Cardiac fibroblast (primary cell): ENCODE data around the gene MTHFD1.

ENCODE experiments used
- DNase-seq, 2 donors: peaks; one replicate each; pipeline versions ENCODE4 v3.0.0 to v3.0.0-alpha.2; 2010; ENCODE audit warnings: low read depth in 2 of 2
- H3K4me3 ChIP-seq, 2 donors: replicated peaks in 1 of 2; 1 replicate in 1 of 2; 2 replicates in 1 of 2; pipeline ENCODE4 v1.5.1; 2011; ENCODE audit warnings: low read depth in 2 of 2, low read length in 2 of 2, mild to moderate bottlenecking in 2 of 2, moderate library complexity in 1 of 2
- CTCF ChIP-seq: IDR thresholded peaks from one replicate; pipeline ENCODE4 v1.5.1; 2011; ENCODE audit warnings: low read depth, mild to moderate bottlenecking, low read length, inconsistent platforms

The MTHFD1 gene

GRCh38 chr14:64438181-64438841, 50.2 kb downstream of the MTHFD1 start:
- TF ChIP-seq CTCF, result no peak
- DNase-seq, result peak; percentile 82 to 90
- H3K4me3 ChIP-seq, result no peak overlapping the region

- no peak for DNase-seq
- TF ChIP-seq CTCF, result no peak
- no peak overlapping the region for H3K4me3 ChIP-seq
Observed at GRCh38 chr14:64439141-64439540, 51.0 kb downstream of the MTHFD1 start.

- DNase-seq, result peak; percentile 40 to 54
- TF ChIP-seq CTCF, result no peak
Observed at GRCh38 chr14:64440494-64440893, 52.3 kb downstream of the MTHFD1 start.

GRCh38 chr14:64442300-64442988, 54.3 kb downstream of the MTHFD1 start:
- H3K4me3 ChIP-seq, result no peak overlapping the region
- no peak for TF ChIP-seq CTCF
- DNase-seq, result peak in 1 of 2 donors; percentile 42

More at GRCh38 chr14:64440494-64440893, 52.3 kb downstream of the MTHFD1 start:
- no peak overlapping the region for H3K4me3 ChIP-seq

- DNase-seq, result no peak
- H3K4me3 ChIP-seq, result no peak overlapping the region
- TF ChIP-seq CTCF, result no peak
Observed at GRCh38 chr14:64444140-64444539, 56.0 kb downstream of the MTHFD1 start.

DNA sequence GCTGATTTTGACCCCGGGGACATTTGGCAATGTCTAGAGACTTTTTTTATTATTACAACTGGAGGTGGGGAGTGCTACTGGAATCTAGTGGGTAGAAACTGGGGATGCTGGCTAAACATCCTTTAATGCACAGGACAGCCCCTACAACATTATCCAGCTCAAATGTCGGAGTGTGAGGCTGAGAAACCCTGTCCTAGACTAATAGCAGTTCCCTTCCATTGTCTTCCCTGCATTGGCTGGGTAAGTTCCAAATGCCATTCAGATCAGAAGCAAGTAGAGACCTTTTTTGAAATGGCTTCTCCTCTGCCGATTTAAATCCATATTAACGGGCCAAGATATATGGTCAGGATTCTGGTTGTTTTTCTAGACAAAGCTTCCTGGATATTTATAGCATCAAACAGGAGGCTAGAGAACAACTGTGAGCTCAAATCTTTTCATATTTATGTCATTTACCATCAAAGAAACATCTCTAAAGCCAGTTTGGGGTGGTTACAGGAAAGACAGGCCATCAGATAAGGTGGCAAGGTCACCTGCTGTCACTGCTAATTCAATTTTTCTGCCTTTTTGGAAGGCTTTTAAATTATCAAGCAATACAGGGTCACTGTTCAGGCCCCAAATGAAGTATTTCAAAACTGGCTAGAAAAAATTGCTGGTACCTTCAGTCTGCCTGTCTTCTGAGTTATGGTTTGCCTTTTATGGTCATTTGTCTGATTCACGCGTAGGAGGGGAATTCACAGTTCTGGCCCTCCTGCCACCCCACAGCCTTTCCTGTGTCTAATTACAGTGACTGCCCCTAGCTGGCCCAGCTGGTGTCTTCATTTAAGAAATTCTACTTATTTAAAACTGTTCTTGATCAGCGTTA, 57.1 kb downstream of the MTHFD1 start:
- TF ChIP-seq CTCF, result no peak
- no peak overlapping the region for H3K4me3 ChIP-seq
- peak; percentile 85 to 88 for DNase-seq
